Measurements from ENCODE around the gene PARM1. TPM values are rescaled to one million over a fixed set of nuclear protein-coding genes. Genes with fewer than 3 reads are reported as not detected.

PARM1 gene
- total and polyA plus RNA-seq, 2 of the 4 experiments (the other 2 are of a cell fraction), result 0.07 to 0.18 TPM

- Histone ChIP-seq H2BK5ac (ENCODE audit: low read depth, low read length, poor library complexity, severe bottlenecking) (no peak overlapping the region), H2BK20ac (ENCODE audit: low read depth, low read length) (no peak overlapping the region), H2AK9ac (replicated peaks; ENCODE audit: low read depth, low read length, poor library complexity) (no peak overlapping the region), H3K18ac (ENCODE audit: low read depth, low read length) (no peak overlapping the region), H3K9ac (ENCODE audit: low read depth, low read length) (no peak overlapping the region), H3K9me1 (ENCODE audit: insufficient read depth, low read length) (no peaks in the 10 kb centered on the region), H3K27me3 (ENCODE audit: control insufficient read depth, insufficient read depth, low read length) (no peaks in the 10 kb centered on the region), H3K56ac (ENCODE audit: extremely low read depth, insufficient read depth, low read length) (no peak overlapping the region), H3K4ac (ENCODE audit: low read depth, low read length) (no peak overlapping the region), H2AK5ac (ENCODE audit: low read depth, low read length) (no peak overlapping the region), H2BK15ac (ENCODE audit: low read depth, low read length) (no peak overlapping the region), H3K23ac (ENCODE audit: low read depth, low read length) (no peak overlapping the region), H3K14ac (replicated peaks; ENCODE audit: low read depth, low read length) (no peak overlapping the region), H3K4me2 (ENCODE audit: low read depth, low read length) (no peak overlapping the region), H2BK120ac (ENCODE audit: low read depth, low read length) (no peak overlapping the region), H3K4me3 (ENCODE audit: insufficient read depth, low read depth, low read length) (no peak overlapping the region), H3K9me3 (ENCODE audit: control insufficient read depth, insufficient read depth, low read length) (no peaks in the 10 kb centered on the region), H3K79me1 (ENCODE audit: low read depth in 1 of 2, low read length in 2 of 2) (no peaks in the 10 kb centered on the region), H3K27ac (ENCODE audit: insufficient read depth, low read length) (no peak overlapping the region), H2AFZ (replicated peaks; ENCODE audit: low read length, poor library complexity) (no peak overlapping the region), H4K91ac (ENCODE audit: insufficient read depth, low read depth, low read length) (no peak overlapping the region), H4K8ac (ENCODE audit: low read depth in 2 of 2, low read length in 2 of 2) (no peak overlapping the region), H4K5ac (ENCODE audit: low read depth, low read length) (no peak overlapping the region), H4K20me1 (ENCODE audit: insufficient read depth, low read length) (no peaks in the 10 kb centered on the region), H3K36me3 (ENCODE audit: control insufficient read depth, insufficient read depth, low read length) (no peaks in the 10 kb centered on the region), H3K4me1 (ENCODE audit: control insufficient read depth, insufficient read depth, low read length) (no peaks in the 10 kb centered on the region)
- TF ChIP-seq MXI1 (IDR thresholded peaks at IDR 0.05; ENCODE audit: borderline replicate concordance, low read depth, low read length), result no peak
- no peak for TF ChIP-seq USF2 (IDR thresholded peaks at IDR 0.05; ENCODE audit: low read depth, low read length)
- no peak for TF ChIP-seq FOS (IDR thresholded peaks at IDR 0.05; ENCODE audit: low read depth, low read length)
- TF ChIP-seq CEBPB (IDR thresholded peaks at IDR 0.05; ENCODE audit: low read depth, low read length), result no peak
- TF ChIP-seq CHD1 (IDR thresholded peaks at IDR 0.05; ENCODE audit: low read depth, low read length), result no peak
- TF ChIP-seq MAZ (IDR thresholded peaks at IDR 0.05; ENCODE audit: borderline replicate concordance, low read depth, low read length), result no peak
- no peak for TF ChIP-seq BHLHE40 (IDR thresholded peaks at IDR 0.05; ENCODE audit: low read depth, low read length)
- no peak for TF ChIP-seq MAFK (IDR thresholded peaks at IDR 0.05; ENCODE audit: low read depth, low read length)
- no peak for TF ChIP-seq RFX5 (IDR thresholded peaks at IDR 0.05; ENCODE audit: low read depth, low read length)
- TF ChIP-seq RCOR1 (IDR thresholded peaks at IDR 0.05; ENCODE audit: insufficient replicate concordance, low read length), result no peak
- TF ChIP-seq RAD21 (IDR thresholded peaks at IDR 0.05; ENCODE audit: low read length), result no peak
- TF ChIP-seq NFE2L2 (IDR thresholded peaks at IDR 0.05; ENCODE audit: low read depth, low read length), result no peak
- no peak for TF ChIP-seq CTCF (conservative IDR thresholded peaks at IDR 0.05; ENCODE audit: low read depth, low read length)
- TF ChIP-seq POLR2A (IDR thresholded peaks at IDR 0.05; ENCODE audit: low read depth, low read length), result no peak
- no peak for TF ChIP-seq SMC3 (IDR thresholded peaks at IDR 0.05; ENCODE audit: low read depth, low read length)
- no peak for TF ChIP-seq ELK1 (IDR thresholded peaks at IDR 0.05; ENCODE audit: borderline replicate concordance, low read depth, low read length)
- WGBS, 2 experiments (ENCODE audit: extremely low coverage in 2 of 2, insufficient read length in 1 of 2), result no CpG with 5 or more reads among the region's 2 CpGs
- dilution Hi-C loops (cut with HindIII; ENCODE audit: low sequenced_read_pairs, unreplicated experiment) (no loop called here), intact Hi-C loops (cut with micrococcal nuclease) (no loop called here), in situ Hi-C loops (cut with MboI; ENCODE audit: low sequenced_read_pairs) (no loop called here)
- CTCF ChIA-PET, result no interaction called here
- POLR2A ChIA-PET (ENCODE audit: unreplicated experiment), result no interaction called here
- BruUV-seq (replicated peaks), result no TSS peak
- DNase-seq (no peak), ATAC-seq (ENCODE audit: low read depth) (no peak)
Measured at GRCh38 chr4:75015627-75016026, 82.7 kb downstream of the PARM1 start.
